HG03103 (cell line): Measurements from ENCODE around the gene SPINK1.
"Not testable (repeated sequence)": the region's sequence is repeated elsewhere in the genome, so short reads cannot be mapped to it uniquely, and the experiment has no call there.

ENCODE experiments used
- ATAC-seq: cut with Tn5 transposase; IDR thresholded peaks from one replicate; pipeline ENCODE4 v1.9.1; 2021; ENCODE audit warnings: low read depth; ENCODE audit not compliant: unreplicated experiment

SPINK1 gene

DNA sequence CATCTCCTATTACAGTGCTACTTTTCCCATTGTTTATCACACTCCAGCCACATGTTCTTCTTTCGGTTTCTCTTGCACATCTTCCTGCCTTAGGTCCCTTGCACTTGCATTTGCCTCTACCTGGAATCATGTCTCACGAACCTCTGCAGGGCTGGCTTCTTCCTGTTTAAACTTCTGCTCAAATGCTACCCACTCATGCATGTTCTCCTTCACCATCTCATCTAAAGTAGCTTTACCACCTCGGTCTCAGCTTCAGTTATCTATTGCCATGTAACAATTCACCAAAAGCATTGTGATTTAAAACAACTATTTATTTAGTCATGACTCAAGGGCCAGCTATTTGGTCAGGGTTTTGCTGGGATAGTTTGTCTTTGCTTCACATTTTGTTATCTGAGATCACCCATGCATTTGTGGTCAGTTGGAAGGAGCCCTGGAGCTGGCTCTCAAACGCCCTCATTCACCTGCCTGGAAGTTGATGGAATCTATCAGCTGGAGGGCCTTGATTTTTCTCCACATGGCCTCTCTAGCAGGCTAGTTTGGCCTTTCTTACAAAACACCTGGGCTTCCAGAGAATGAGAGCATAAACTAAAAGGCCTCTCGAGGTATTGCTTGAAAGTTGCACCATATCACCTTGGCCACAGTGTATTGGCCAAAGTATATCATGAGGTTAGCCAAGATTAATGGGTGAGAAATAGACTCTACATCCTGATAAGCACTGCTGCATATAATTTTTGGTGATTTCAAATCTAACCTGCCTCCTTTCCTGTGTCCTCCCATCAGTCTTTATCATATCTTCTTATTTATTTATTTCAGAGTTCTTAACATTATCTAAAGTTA is 21.4 kb downstream of the SPINK1 start:
- no peak for ATAC-seq

DNA sequence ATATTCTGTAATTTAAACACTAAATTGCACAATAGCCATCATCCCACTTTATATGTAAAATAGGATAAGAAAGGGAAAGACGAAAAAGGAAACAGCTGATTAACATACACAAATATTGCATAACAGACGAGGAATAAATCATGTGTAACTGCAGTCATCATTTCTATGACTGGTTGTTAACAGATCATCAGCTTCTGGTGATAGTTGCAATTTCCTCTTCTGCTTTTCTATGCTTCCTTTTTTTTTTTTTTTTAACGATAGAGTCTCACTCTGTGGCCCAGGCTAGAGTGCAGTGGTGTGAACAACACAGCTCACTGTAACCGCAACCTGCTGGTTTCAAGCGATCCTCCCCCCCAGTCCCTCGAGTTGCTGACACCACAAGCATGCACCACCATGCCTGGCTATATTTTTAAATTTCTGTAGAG is 26.4 kb downstream of the SPINK1 start:
- peak; percentile 91 for ATAC-seq

- ATAC-seq, result no peak
These were observed 27.1 kb downstream of the SPINK1 start for GRCh38 chr5:147804334-147804733.

DNA sequence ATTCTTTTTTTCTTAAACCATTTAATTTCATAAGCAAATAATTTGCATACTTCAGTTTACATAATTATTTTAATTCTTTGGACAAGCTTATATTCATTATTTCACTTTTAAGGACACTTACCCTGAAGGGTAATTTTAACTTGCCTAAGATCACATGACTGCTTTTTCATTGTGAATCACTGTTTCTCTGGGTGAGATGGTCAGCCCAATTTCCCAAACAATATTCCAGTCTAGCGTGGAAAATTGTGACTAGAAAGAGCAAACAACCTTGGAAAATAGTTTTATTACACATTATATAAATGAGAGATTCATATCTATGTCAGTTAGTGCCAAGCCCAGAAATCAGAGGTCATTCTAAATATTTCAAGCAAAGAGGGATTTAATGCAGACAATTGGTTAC is 27.5 kb downstream of the SPINK1 start:
- ATAC-seq, result no peak

DNA sequence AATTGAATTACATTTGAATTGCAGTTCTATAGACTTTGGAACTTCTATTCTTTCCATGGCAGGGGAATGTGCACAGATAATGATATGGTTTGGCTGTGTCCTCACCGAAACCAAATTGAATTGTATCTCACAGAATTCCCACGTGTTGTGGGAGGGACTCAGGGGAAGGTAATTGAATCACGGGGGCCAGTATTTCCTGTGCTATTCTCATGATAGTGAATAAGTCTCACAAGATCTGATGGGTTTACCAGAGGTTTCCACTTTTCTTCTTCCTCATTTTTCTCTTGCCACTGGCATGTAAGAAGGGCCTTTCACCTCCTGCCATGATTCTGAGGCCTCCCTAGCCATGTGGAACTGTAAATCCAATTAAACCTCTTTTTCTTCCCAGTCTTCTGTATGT is 28.3 kb downstream of the SPINK1 start:
- not testable (repeated sequence) for ATAC-seq

DNA sequence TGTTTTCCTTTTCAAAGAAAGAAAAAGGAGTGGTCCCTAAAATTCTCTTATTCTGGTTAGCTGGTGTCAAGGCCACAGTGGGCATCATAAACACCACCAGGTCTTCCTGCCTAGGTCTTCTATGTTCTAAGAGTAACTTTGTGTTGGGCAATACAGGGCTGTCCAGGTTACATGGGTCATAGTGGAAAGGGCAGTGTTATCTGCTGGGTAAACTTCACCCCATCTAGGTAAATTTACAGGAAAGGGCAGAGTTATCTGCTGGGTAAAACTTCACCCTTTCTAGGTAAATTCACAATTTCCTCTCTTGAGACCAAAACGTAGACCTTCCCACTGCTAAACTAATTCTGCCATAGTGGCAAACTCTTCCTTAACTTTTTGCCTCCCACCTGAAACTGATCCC is 30.0 kb downstream of the SPINK1 start:
- no peak for ATAC-seq

DNA sequence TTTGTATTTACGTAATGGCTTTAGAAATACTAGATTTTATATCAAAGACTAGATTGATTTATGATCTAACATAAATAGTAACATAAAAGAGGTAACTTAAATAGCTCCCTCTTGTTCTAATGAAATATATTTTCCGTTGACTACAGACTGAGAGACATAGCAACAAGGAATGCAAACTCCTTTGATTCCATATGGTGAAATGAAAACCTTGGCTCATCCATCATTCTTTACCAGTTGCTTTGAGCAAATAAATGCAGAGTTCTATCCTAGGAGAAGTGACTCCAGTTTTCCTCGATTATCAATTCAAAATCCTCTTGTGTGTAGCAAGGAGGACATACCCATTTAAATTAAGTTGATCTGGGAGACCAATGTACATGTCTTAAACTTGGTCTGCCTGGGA is 31.0 kb downstream of the SPINK1 start:
- ATAC-seq, result no peak

- no peak for ATAC-seq
These were observed 34.7 kb downstream of the SPINK1 start for GRCh38 chr5:147796556-147797308.

- ATAC-seq, result no peak
These were observed 40.3 kb downstream of the SPINK1 start for GRCh38 chr5:147791181-147791580.

- ATAC-seq, result no peak
These were observed 41.7 kb downstream of the SPINK1 start for GRCh38 chr5:147789820-147790219.

- no peak for ATAC-seq
These were observed 43.4 kb downstream of the SPINK1 start for GRCh38 chr5:147788023-147788422.

- no peak for ATAC-seq
These were observed 45.3 kb downstream of the SPINK1 start for GRCh38 chr5:147786142-147786541.

GRCh38 chr5:147784146-147784987 is 47.1 kb downstream of the SPINK1 start:
- ATAC-seq, result no peak

DNA sequence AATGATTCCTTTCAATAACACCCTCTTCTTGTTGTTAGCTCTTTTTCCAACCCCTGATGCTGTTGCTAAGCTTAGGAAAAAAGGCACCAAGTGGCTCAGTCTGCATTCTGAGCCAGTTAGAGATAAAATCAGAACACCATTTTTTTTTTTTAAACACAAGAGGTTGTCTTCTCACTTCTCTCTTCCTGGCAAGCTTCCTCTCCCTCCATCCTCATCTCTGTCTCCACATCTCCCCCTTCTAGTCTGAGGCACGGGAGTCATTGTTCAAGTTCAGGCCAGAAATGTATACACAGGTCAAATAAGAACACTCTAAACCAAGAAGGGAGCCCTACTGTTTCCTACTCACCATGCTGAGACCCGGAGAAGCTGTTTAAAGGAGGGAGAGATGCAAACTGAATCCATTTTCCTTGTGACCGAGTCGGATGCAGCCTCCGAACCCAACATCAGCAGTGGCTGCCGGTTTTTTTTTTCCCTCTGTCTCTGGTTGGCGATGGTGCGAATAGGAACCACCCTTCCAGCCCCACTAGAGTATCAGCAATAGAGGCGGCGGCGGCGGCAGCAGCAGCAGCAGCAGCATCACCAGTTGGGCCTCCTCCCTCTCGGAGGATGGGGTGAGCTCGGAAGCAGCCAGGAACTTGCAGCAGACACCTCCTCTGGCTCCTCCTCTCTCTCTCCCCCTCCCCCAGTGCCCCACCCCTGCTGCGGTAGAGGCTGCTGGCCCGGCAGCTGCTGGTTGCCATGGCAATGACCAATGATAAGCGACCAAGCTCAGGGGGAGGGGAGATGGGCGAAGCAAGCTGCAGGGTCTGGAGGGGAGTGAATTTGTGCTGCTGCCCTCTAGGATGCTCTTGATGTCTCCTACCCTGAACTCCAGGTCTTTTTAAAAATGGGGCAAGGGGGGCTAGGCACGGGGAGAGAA is 49.1 kb downstream of the SPINK1 start, which contains the start of gene JAKMIP2:
Gene JAKMIP2 (minus strand): TSS at position 619 of the 919 bp plus-strand sequence. CDS start 110,922 bp downstream, outside the sequence.
- ATAC-seq, result peak; percentile 86

- no peak for ATAC-seq
These were observed 50.4 kb downstream of the SPINK1 start for GRCh38 chr5:147780924-147781573.

DNA sequence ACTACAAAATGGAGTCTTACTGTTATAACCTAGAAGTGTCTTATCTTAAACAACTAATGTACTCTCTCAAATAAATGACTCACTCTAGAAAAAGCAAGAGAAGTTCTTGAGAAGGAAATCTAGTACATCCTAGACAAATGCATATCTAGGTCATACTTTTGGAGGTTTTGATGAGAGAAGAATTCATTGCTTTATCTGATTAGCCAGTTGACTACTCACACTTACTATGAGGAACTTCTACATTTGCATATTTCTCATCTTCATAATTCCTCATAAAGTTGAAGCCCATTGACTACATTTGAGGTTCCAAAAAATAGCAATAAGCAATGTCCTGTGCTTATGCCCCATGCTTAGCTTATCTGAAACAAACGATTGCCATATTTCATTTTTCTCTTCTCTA is 51.8 kb downstream of the SPINK1 start:
- ATAC-seq, result no peak

GRCh38 chr5:147776989-147777388 is 54.5 kb downstream of the SPINK1 start:
- no peak for ATAC-seq
